Lung microvascular endothelial cell (primary cell): ENCODE results near the gene ENTPD2. TPM values are rescaled to one million over a fixed set of nuclear protein-coding genes. Genes with fewer than 3 reads are reported as not detected.

Experiments used
- DNase-seq, 2 donors: peaks; one replicate each; pipeline versions ENCODE4 v3.0.0 to v3.0.0-alpha.2; 2010; ENCODE audit warnings: low read depth in 2 of 2
- total RNA-seq: library from RNA; depleted of rRNA; stranded (reverse); fragments of >200 nt; gene quantifications from 2 replicates; pipeline ENCODE4 v1.2.1, GENCODE V29; 2014

ENTPD2 gene
- total RNA-seq = not detected in 2 replicates

DNA sequence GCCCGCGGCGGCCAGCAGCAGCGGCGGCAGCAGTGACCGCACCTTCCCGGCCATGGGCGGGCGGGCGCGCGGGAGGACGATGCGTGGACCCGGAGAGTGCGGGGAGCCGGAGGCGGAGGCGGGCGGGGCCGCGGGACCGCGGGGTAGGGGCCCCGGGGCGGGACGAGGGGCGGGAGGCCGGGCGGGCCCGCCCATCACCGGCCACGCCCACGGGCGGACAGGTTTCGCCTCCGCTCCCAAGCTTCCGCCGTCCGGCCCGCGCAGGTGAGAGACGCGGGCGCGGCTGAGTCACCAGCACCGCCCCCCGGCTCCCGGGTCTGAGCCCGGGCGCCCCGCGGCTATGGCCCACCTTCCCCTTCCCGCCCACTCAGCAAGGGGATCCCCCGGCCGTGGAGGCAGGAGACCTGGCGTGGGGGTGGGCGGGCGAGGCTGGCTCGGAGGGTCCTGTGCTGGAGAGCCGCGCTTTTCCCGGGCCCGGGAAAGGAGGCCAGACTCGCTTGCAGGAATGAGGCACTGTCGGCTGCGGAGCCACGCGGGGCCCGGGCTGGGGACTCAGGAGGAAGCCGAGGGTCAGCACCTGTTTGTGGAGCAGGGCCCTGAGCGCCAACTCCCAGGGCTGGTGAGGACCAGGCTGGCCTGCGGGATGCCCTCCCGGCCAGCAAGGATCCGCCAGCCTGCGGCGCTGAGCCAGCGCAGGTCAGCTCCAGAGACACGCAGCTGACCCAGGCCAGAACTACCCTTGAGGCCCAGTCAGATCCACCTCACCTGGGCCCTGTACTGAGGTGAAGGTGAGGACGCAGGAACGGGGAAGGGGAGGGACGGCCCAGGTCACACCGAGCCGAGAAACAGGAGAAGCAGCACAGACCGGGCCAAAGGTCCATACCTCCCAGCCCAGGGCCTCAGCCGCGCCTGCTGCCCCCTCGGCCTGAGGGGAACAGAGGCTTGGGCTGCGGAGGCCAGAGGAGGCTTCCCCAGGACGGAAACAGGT is at the start of gene ENTPD2:
Gene ENTPD2, minus strand, starts transcription at position 118 of the 988 bp plus-strand sequence. Its CDS starts 64 bp downstream, at position 54.
- no peak for DNase-seq

DNA sequence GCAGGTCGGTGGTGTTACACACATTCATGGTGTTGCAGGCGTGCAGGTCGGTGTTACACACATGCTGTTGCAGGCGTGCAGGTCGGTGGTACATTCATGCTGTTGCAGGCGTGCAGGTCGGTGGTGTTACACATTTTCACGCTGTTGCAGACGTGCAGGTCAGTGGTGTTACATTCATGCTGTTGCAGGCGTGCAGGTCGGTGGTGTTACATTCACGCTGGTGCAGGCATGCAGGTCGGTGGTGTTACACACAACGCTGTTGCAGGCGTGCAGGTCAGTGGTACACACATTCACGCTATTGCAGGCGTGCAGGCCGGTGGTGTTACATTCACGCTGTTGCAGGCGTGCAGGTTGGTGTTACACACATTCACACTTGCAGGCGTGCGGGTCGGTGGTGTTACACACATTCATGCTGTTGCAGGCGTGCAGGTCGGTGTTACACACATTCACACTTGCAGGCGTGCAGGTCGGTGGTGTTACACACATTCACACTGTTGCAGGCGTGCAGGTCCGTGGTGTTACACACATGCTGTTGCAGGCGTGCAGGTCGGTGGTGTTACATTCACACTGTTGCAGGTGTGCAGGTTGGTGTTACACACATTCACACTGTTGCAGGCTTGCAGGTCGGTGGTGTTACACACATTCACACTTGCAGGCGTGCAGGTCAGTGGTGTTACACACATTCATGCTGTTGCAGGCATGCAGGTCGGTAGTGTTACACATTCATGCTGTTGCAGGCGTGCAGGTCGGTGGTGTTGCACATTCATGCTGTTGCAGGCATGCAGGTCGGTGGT is 49.5 kb upstream of the ENTPD2 start:
- DNase-seq = no peak

DNA sequence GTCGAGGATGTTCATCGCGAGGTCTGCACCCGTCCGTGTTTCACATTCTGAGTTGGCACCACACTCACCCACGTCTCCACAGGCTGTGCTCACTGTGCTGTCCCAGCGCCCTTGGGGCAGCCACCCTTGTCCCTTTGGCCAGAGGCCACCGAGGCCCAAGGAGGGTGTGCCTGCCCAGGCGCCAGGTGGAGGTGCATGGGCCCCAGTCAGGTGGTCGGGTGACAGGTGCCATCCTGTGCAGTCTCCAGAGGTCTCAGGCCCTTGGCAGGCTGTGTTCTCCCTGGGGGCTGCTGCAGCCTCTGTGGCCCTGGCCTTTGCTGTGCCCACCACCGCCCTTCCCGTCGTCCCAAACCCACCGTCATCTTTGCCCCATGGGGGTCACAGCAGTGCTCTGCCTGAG is 45.4 kb upstream of the ENTPD2 start:
- no peak for DNase-seq

DNA sequence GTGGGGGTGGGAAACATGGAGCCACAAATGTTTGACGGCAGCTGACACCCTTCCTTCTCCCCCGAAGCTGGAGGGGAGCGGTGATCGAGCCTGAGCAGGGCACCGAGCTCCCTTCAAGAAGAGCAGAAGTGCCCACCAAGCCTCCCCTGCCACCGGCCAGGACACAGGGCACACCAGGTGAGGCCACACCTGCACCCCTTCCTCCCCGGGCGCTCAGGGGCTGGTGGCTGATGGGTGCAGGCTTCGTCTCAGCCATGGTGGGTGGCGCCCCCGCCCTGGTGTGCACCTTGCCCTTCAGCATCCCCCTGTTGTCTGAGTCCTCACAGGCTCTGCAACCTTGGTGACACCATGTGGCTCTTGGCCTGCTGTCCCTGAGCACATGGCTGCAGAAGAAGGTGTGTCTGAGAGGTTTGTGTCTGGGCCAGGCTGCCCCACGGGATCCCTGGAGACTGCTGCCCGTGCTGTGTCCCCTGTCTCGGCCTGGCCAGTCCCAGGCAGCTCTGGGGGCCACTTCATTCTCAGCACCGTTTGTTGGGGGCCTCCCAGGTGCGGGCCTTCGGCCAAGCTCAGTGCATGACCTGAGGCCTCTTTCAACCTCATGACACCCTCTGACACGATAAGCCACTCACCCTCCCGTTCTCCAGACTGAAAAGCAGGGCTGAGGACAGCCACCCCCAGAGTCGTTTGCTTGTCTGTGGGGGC is 44.1 kb upstream of the ENTPD2 start:
- DNase-seq = no peak

DNA sequence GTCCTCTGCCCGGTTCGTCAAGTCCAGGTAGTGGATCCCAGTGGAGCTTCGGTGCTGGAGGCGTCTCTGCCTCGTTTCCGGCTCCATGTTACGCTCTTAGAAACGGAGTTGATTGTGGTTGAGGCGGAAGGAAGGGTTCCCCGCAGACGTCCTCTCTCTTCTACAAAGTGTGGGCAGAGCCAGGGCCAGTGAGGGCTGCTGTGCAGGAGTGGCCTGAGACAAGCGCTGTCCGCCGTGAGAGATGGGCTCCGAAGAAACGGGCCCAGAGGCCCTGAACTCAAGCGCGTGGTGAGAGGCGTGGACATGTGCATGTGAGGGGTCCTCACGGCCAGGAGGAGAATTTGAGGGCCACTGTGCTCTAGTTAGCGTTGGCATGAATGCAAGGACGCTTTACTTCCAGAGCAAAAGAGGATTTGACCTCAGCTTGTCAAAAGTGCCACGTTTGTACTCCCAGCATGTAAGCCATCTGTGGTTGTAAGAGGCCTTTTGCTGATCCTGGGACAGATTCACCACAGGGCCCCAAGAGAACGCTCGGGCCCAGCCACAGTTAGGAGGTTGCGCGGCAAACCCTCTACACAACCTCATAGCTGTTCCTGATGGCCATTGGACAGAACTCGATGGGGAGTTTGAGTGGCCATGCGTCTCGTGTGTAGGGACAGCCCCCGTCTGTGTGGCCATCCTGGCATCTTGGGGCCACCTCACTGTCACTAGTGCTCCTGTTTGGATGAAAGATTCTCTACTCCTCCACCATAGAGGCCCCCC is 43.1 kb upstream of the ENTPD2 start:
- no peak for DNase-seq

DNA sequence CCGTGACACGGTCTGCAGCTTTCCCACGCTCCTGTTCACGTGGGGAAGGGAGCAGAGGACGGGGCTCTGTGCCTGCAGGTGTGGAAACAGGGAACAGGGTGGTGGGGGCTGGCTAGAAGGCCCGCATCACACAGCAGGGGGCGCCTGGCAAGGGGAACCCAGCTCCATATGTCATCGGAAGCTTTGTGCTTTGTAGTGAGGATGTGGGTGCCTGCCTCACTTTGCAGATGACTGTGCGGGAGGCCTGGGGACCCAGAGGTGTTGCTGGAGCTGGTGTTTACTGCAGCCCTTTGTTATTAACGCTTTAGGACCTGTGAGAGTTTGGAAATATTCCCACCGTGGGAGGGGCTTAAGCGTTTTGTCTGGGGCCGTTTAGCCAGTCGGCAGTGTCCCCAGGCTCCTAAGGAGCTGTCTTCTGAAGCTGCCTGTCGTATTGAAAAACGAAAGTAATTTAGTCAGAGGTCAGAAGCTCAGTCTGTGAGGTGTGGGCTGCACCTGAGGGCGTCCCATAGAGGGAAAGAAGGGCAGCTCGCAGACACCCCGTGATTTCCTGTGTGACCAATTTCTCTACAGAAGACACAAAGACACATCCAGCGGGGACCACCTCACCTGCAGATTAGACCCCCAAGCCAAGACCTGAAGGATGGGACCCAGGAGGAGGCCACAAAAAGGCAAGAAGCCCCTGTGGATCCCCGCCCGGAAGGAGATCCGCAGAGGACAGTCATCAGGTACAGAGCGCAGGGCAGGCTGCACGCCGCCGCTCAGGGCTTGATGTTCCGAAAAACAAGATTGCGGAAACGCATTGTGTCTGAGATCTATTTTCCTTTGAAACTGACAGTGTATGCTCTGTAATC is 42.0 kb upstream of the ENTPD2 start:
- DNase-seq = peak in 1 of 2 donors; percentile 33

DNA sequence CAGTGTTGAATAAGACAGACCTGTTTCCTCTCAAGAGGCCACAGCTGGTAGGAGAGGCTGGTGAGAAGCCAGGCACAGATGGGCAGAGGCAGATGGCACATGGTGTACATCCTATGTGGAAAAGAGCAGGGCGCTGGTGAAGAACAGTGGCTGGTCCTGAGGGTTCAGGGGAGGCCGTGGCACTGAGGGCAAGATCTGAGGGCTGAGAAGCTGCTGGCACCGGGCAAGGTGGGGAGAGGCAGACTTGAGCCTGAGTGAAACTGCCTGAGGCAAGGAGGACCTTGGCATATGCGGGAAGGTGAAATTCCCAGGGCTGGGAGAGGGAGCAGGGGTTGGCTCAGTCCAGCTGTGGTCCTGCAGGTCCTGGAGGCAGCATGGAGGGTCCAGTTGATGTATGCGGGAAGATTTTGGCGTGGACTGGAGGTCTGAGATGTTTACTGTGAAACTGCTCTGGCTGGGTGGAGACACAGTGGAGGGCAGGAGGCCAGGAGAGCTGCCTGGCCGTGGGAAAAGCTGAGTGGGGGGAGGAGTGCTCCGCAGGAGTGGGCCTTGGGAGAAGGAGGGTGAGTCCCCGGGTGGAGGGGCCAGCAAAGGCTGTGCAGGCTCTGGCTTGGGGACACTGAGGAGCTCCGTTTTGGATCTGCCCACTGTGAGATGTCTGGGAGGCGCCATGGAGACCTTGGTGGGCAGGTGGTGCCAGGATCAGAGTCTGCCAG is 35.5 kb upstream of the ENTPD2 start:
- DNase-seq = no peak

DNA sequence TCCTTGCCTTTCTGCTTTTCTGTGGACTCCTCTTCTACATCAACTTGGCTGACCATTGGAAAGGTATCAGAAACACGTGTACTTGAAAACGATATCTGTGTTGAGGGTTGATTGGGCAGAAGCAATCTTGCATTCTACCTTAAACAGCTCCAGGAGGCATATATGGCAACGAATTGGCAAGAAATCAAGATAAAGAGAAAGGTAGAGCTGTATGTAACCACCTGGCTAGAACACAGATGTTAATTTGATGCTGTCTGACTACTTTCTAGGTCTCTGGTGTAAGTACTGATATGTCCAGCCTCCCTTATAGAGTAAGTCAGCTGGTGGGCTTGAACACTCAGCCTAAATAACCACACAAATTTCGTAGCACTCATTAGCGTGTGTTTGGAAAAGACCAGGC is 34.3 kb upstream of the ENTPD2 start:
- no peak for DNase-seq

DNA sequence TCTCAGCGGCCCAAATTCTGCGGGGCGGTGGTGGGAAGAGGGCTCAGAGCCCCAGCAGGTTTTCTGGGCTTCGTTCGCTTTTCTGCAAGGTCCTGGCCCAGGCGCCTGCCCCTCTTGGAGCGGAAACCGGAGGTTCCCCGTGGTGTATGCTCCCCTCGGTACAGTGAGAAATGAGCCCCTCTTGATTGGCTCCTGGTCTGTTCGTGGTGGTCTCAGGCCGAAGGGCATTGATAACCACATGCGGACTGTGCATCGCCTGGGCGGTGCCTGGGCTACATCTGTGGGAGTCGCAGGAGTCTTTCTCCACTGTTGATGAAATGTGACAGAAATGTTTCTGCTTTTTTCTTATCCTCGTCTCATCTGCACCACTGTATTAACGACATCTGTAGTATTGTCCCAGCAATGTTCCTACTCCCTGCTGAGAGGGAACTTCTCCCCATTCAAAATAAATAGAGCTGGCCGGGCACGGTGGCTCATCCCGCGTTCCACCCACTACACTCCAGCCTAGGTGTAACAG is 33.6 kb upstream of the ENTPD2 start:
- DNase-seq = no peak

DNA sequence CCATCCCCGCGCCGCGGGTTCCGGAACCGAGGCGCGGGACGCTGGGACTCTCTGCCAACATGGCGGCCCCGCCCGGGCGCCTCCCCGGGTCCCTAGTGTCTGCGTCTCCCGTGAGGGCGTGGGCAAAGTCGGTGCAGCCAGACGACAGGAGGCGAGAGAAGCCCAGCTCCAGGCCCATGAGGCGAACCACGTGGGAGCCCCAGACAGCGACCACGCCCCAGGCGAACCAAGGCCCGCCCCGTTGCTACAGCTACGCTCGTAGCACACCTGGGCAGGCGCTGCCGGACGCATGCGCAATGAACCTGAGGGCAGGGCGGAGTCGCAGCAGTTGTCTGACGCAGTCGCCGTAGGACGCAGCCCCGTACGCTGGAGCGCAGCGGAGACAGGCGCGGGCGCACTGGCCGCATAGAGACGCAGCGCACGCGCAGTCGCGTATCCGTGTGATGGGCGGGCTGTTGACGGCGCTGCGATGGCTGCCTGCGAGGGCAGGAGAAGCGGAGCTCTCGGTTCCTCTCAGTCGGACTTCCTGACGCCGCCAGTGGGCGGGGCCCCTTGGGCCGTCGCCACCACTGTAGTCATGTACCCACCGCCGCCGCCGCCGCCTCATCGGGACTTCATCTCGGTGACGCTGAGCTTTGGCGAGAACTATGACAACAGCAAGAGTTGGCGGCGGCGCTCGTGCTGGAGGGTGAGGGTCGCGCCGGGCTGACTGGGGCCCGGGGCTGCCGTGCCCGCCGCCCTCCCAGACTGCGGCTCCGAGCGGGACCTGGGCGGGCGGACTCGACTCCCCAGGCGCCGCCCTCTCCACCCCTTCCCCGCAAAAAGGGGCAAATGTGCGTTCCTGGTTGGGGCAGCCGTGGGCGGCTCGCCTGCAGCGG is 32.9 kb upstream of the ENTPD2 start, which contains the start of gene MAN1B1:
Gene MAN1B1, plus strand, starts transcription at position 455 of the 878 bp plus-strand sequence. Its CDS starts 15 bp downstream, at position 470.
- peak; percentile 99 to 100 for DNase-seq

DNA sequence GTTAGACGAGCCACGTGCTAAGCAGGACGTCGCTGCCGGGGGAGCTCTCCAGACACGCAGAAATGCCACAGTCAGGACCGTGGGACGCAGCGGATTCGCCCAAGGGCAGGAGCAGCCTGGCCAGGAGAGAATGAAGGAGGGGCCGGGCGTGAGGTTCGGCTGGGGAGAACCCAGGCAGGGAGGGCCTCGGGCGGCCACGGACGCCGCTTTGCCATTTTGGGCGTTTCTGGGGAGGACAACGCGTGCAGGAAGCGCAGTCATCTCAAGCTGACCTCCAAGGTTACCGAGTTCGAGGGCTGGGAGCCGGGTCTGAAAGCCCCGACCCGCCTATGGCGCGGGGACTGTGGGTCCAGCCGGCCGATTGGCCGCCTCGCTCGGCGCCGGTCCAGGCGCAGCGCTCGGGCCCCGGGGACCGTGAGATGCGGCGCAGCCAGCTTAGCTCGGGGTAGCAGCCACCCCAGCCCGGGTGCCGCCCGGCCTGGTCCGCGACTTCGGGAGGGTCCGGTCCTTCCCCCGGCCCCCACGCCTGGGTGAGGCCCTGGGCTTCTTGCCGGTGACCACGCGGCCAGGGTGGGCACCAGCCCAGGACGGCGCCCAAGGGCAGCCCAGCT is 32.2 kb upstream of the ENTPD2 start:
- DNase-seq = peak; percentile 33 to 35

DNA sequence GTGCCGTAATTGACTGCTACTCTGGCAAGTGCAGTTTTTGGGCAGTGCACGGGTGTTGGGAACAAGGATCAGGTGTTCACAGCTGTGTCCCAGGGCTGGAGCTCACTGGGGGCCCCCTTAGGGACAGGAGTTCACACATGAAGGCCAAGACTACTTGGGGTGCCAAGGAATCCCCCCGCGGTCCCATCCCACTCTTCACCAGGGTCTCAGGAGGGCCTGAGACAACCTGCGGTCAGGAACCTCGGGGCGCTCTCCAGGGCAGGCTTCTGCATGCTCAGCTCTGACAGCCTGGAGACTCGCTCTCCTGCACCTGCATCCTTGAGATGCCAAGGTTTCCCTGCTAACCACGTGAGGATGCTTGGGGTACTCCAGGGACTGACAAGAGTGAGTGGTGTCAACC is 30.7 kb upstream of the ENTPD2 start:
- DNase-seq = no peak

DNA sequence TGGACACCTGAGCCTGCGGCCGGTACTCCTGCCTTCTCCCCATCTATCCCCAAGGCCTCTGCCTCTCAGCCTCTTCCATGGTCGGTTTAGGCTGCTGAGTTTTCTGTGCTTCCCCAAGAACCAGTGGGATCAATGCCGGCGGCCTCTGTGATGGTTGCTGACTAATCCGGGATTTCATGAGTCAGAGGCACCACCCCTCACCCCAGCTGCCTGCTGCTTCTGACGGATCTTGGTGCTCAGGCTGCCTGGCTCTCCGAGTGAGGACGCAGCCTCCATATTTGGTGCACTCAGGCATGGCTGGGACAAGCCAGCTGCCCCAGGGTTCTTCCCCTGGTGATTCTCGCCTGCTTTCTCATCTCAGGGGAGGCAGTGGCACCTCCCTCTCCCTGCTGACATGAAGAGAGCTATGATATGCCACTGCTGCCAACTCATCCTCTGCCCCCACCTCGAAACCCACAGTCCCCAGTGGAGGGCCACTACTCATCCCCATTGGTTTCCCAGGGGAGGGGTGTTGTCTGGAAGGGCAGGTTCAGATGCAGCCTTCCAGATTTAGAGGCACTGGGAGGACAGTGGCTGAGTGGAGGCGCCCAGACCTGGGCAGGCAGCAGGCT is 29.6 kb upstream of the ENTPD2 start:
- peak; percentile 41 to 93 for DNase-seq

DNA sequence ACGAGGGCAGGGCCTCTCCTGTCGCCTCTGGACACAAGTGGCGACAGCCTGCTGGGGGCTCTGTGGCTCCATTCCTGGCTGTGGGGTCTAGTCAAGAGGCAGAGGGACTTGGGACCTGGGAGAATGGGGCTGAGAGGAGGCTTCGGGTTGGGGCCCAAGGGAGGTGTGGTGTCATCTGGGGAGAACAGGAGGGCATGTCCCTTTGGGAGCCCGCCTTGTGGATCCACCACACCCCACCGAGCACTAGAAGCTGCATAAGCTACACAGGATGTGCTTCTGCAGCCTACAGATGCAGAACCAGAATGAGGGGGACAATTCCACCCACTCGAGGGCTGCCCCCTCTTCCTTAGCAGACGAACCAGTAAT is 29.0 kb upstream of the ENTPD2 start:
- no peak for DNase-seq

DNA sequence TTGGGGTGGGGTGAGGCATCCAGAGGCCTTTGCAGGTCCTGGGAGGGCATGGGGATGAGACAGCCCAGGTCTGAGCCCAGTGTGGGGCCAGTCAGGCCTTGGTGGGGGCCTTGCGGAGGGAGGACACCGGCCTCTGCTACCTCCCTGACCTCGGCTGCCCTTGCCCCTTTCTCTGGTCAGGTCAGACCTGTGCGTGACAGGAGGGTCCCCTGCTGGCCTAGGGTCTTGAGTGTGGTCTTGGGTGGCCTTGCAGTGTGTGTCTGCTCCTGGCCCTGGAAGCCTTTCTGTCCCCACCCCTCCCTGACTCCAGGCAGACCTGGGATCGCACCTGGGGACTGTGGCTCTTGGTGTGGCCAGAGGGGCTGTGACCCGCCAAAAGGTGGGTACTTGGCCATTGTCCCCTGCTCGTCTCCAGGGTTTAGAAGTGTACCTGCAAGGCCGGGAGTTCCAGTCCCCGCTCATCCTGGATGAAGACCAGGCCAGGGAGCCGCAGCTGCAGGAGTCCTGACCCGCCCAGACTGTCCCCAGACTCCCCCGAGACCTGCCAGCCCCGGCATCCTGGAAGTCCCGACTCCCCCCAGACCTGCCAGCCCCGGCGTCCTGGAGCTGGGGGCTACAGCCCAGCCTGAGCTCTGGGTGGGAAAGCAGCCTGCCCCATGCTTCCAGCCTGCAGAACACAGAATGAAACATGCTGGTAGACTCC is 28.5 kb upstream of the ENTPD2 start:
- no peak for DNase-seq

DNA sequence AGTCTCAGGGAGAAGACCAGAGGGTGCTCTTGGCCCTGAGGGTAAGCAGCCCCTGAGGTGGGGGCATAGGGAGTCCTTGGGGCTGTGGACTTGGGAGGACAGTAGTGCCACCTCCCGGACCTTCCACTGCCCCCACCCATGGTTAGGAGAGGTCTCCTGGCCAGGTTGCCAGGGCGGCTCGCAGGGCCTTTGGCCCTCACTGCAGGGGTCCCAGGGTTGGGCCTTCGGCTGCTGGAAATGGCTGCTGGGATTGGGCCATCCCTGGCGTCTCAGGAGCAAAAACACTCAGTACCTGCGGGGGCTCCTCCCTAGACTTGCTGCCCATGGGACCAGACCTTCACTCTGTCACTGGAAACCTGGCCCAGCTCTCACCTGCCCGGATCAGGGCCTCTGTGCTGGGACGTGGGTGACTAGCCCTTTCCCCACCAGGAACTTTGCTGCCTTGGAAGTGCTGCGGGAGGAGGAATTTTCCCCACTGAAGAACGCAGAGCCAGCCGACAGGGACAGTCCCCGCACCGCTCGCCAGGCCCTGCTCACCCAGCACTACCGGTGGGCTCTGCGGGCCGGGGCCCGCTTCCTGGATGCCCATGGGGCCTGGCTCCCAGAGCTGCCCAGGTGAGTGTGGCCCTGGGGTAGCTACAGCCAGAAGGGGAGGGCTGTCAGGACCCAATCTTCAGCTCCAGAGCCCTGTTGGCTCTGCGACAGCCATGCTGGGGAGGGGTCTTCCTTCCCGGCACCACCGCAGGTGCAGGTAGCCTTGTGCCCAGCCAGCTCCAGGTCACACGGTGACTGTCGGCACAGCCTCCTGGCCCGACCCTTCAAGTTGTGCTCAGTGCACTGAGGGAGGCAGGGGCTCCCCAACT is 26.6 kb upstream of the ENTPD2 start:
- no peak for DNase-seq
